GM12874 (cell line): ENCODE results near the gene CDH23.

Experiments used
- TF ChIP-seq, protein P1 (sequence below): IDR thresholded peaks from 2 replicates; pipeline ENCODE4 v1.5.1; 2011; ENCODE audit warnings: low read depth, mild to moderate bottlenecking, control low read depth, low read length, moderate library complexity; ENCODE audit not compliant: insufficient read depth

CDH23 gene

DNA sequence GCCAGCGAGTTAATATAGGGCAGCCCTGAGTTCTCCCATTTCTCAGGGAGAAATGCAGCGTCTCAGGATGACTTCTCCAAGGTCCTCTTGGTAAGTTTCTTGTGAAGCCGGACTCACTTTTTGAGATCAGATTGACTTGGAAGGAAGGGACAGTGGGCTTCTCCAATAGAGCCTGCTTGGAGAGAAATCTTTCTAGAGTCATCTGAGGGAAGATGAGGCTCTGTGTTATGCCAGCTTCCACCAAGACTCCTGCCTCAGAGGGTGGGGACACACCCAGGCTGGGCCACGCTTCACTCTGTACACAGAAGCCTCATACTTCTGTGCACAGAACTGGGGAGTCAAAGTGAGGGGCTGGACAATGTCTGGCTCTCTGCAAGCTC, 317.3 kb downstream of the CDH23 start:
- TF ChIP-seq, protein P1, sequence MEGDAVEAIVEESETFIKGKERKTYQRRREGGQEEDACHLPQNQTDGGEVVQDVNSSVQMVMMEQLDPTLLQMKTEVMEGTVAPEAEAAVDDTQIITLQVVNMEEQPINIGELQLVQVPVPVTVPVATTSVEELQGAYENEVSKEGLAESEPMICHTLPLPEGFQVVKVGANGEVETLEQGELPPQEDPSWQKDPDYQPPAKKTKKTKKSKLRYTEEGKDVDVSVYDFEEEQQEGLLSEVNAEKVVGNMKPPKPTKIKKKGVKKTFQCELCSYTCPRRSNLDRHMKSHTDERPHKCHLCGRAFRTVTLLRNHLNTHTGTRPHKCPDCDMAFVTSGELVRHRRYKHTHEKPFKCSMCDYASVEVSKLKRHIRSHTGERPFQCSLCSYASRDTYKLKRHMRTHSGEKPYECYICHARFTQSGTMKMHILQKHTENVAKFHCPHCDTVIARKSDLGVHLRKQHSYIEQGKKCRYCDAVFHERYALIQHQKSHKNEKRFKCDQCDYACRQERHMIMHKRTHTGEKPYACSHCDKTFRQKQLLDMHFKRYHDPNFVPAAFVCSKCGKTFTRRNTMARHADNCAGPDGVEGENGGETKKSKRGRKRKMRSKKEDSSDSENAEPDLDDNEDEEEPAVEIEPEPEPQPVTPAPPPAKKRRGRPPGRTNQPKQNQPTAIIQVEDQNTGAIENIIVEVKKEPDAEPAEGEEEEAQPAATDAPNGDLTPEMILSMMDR = no peak

DNA sequence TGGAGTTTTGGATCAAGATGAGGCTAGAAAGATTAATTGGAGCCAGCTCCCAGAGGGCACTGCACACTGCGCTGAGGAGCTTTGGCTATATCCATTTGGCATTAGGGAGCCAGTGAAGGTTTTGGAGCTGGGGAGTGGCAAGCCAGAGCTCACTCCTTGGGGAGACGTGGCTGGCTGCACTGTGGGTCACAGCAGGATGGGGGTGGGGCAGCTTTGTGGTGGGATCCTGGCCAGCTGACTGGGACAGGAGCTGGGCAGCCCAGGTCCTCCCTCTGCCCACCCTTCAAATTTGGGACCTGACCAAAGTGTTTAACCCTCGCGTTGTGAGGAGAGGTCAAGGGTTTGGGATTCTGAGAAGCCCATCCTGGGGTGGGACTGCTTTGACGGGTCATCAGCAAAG, 317.9 kb downstream of the CDH23 start:
- TF ChIP-seq, protein P1 = no peak

DNA sequence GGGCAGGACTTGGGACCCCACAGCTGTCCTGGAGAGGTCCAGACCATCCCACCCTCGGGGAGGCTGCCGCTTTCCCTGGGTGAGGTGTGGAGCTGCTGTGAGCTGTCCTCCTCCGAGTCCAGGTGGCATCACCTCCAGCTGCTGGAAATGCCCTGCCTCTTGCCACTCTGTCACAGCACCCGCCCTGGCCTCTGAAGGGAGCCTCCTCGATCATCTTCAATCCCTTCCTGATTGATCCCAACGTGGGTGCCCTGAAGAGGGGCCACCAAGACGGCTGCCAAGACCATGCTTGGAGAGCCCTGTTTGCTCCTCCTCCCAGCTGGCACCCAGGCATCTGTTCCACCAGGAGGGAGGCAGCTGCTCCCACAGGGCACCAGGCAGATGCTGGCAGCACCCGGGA, 318.3 kb downstream of the CDH23 start:
- TF ChIP-seq, protein P1 = no peak

DNA sequence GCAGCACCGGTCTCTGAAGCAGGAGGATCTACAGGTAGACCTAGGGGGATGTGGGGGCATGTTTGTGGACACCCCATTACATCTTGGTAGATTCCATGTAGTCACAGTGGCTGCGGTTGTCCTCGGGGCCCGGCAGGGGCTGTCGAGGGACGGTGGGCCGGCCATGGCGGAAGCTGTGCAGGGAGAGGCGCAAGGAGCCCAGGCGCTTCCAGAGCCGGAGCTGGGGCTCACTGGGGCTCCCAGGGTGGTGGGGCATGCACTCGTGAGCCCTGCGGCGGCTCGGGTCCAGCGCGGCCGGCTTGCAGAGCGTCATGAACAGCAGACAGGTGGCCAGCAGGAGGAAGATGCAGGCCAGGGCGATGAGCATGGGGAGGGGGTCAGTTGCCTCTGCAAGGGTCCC, 319.1 kb downstream of the CDH23 start:
- TF ChIP-seq, protein P1 = no peak

DNA sequence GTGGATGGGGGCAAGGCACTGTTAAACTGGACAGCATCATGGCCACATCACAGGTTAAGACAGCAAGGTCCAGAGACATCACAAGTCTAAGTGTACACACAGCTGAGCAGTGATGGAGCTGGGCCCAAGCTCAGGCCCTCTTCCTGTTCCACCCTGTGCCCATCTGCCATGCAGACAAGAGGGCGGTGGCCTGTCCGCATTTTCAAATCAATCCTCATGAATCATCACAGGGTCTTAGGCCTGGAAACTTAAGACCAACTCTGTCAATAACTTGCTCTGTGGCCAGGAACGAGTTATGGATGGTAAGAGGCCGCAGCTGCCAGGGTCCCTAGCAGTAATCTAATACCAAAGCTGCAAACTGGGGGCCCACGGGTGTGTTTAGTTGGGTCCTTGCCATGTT, 319.7 kb downstream of the CDH23 start:
- TF ChIP-seq, protein P1 = no peak

DNA sequence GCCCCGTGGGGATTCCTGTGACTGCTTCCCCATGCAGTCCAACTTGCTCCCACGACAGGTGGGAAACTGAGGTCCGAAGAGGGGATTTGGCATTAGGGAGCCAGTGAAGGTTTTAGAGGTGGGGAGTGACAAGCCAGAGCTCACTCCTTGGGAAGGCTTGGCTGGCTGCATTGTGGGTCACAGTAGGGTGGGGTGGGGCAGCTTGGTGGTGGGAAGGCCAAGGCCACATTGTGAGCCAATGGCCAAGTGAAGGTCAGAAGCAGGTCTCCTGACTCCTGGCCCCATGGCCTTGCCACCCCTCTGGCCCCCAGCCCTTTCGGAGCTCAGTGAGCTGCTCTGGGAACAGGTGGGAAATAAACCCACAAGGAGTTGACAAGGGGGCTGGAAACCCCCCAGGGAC, 320.3 kb downstream of the CDH23 start:
- TF ChIP-seq, protein P1 = no peak

DNA sequence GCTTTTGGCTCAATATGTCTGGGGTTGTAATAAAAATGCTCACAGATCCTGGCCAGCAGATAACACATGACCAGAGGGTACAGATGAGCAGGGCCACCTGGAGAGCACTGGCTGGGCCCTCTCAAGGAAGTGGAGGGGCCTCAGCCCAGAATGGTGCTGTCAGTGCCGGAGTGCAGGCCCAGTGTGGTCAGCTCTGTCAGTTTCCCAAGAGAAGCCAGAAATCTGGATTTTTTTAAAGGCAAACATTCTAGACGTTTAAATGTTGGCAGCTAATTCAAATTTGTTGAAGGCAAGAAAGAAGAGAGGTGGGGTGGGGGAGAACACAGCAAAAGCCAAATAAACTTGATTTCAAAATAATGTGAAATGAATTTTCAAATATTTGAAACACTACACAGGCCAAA, 320.8 kb downstream of the CDH23 start:
- TF ChIP-seq, protein P1 = no peak
